ENCODE measurements around the gene ITGA2.

DNA sequence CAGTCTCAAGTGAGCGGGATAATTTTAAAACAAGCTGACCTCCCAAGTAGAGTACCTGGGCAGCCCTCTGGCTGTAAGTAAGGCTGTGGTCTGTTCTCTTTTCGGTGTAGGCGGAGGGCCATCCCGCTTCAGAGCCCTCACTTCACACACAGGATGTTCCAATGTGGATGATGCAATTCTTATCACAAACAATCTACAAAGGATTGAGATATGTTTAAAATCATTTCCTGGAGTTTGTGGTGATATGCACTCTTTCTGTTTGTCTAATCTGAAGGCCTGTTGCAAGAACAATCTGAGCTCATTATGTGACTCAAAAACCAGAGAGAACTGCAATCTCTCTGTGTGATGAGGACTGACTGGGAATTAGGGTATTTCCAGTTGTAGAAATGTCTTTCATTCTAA lies 42.5 kb downstream of the ITGA2 start:
- TF ChIP-seq YY1 (IDR thresholded peaks at IDR 0.05; ENCODE audit: insufficient read depth, insufficient read length) (no peak), ZNF274 (IDR thresholded peaks at IDR 0.05; ENCODE audit: low read depth, low read length) (no peak), SUZ12 (IDR thresholded peaks at IDR 0.05; ENCODE audit: extremely low read depth, insufficient read depth, insufficient read length) (no peak)

Data from NT2/D1 (cell line).